GM19467 (cell line): ENCODE measurements around the gene MME.

Experiments
- ATAC-seq: cut with Tn5 transposase; IDR thresholded peaks from one replicate; pipeline ENCODE4 v1.9.1; 2021; ENCODE audit warnings: mild to moderate bottlenecking, moderate library complexity; ENCODE audit not compliant: unreplicated experiment

Gene MME

DNA sequence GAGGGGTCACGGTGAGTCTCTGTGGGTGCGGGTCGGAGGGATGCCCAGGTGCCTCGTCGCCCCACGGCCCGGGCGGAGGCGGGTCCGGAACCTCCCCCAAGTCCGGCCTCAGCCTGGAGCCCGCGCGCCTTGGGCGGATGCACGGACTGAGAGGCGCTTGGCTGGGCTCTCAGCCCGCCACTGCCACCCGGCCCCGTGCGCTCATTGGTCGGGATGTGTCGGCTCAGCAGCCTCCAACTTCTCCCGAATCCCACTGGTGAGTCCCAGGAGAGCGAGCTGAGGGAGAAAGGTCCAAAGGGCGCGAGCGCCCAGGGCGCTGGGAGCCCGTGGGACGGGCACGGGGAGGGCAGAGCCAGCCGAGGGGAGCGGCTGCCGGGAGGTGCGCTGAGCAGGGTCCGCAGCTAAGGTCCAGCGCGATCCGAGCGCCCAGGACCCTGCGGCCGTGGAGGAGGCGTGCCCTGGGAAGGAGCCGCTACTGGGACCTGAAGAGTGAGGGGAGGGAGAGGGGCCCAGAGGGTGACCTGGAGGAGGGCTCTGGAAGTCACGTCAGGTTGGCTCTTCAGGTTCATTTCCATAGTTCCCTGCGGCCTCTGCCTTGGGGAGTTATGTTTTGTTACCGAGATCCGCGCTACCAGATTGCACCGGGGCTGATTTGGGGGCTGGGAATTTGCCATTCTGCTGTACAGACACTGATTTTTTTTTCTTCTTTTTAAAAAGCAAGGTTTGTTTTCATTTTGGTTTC, at the start of gene MME:
TSS of gene MME (plus strand) at position 574 of the 742 bp plus-strand sequence. CDS start 3,849 bp downstream, outside the sequence.
- ATAC-seq: no peak

DNA sequence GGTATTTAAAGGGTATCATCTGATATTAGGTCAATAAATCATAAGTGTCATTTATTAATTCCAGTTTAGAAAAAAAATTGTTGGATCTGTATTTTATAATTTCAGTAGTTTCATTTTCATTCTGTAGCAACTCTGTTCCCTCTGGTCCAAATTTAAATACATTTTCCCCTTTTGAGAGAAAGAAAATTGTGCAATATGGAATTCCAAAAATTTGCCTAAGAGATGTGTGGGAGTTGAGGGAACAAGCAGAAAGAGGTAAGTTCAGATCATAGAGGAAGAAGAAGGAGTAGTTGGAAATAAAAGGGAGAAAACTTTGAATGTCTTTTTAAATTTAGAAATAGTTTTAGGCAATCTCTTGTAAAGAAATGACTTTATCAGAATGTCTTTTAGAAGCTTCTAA, 48.9 kb upstream of the MME start:
- no peak for ATAC-seq

DNA sequence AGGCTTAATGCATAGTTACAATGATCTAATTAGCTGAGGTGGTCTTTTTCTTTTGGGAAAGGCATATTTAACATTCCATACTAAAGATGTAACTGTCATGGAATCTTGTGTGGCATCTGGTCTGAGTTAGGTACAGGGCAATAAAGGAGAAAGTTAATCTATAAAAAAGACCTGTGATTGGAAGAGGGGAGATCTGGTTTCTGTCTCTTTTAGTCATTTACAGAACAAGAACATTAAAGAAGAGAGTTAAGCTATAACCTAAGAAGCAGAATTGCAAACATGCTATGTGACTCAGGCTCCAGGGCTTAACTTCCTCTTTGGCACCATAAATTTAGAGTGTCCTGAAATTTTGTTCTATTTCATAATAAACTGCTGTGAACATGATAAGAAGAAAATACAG, 47.2 kb upstream of the MME start:
- no peak for ATAC-seq

DNA sequence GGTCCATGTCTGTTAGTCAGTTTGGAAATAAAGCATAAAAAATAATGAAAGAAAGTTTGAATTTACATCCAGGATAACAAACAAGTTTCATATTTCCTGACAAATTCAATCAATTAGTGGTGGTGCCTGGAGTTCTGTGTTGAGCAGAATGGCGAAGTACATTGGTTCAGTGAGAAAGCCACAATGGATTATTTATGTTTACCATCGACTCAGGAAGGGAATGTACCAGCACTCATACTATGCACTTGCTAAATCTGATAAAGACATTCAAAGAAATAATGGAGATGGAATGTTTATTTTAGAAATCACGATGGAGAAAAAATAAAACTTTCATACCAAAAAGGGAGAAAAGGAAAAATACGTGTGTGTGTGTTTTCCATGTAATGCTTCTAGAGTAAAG, 45.3 kb upstream of the MME start:
- ATAC-seq: no peak

DNA sequence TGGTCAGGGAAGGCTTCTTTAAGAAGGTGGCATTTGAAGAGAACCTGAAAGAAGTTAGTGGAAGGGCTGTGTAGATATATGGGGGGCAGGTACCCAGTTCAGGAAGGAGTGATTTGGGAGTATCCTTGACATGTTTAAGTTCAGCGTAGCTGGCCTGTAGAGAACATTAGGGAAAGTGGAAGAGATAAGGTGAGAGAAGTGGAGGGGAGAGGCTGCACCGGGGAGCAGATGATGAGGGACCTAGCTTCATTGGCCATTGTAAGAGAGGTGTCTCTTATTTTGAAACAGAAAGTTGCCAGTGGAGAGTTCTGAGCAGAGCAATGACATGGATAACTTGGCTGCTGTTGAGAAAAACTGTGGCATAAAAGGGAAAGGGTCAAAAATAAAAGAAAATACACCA, 44.6 kb upstream of the MME start:
- ATAC-seq: no peak

DNA sequence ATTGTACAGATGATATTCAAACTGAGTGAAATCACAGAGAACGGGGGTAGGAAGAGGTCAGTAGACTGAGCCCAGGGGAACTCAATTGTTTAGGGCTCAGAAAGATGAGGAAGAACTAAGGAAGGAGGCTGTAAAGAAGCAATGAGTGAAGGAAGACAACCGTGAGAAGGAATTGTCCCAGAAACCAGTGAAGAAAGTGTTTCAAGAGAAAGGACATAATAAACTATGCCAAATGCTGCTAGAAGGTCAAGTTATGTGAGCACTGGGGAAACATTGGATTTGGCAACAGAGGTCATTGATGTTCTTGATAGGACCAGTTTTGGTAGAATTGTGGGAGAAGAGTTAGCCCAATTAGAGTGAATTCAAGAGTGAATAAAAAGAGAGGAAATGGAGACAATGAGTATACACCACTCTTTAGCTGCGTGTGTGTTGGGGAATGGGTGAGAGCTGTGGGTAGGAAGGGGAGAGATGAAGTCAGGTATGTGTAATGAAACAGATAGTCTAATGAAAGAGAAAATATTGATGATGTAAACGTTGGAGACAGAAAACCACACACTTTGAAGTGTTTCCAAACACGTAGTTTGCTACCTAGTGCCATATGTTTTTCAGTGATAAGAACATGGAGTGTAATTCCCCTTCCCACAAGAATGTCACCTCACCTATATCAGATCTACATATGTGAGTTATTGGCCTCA, 42.5 kb upstream of the MME start:
- ATAC-seq: no peak

DNA sequence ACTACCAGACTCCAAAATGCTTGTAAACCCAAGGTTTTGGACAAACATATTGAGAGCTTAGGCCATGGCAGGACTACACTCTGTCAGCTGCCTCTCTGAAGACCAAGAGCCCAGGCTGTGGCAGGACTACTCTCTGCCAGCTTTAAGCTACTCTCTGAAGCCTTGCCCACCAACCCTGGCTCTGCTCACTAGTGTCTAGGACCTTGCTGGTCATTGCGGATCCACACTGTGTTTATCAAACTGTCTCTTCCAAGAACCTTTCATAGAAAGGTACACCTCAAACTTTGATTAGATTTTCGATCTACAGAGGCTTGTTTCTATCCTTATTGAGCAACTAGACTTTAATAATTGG, 41.9 kb upstream of the MME start:
- ATAC-seq: no peak

DNA sequence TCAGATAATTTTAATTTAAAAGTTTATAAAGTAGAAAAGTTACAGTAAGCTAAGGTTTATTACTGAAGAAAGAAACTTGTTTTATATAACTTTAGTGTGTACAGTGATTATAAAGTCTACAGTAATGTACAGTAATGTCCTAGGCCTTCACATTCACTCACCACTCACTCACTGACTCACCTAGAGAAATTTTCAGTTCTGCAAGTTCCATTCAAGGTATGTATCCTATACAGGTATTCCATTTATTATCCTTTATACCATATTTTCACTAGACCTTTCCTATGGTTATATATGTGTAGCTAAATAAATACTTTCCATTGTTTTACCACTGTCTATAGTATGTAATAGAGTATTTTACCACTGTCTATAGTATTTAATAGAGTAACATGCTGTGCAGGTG, 33.2 kb upstream of the MME start:
- no peak for ATAC-seq

DNA sequence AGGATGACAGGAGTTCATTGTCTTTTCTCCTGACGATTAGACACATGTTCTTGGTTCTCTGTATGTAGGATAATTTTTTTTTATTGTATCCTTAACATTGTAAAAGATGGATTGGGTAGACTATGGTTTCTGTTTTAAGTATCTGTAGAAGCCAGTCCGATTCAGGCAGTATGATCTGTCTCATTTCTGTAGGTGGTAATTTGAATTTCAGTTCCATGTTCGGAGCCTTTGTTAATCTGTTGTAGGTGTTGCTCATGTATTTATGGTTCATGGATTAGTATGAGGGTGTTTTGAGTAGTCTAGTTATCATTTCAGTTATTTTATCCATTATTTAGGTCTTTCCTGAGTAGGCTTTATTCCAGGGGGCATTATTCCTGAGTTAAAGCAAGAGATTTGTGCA, 32.4 kb upstream of the MME start:
- no peak for ATAC-seq

DNA sequence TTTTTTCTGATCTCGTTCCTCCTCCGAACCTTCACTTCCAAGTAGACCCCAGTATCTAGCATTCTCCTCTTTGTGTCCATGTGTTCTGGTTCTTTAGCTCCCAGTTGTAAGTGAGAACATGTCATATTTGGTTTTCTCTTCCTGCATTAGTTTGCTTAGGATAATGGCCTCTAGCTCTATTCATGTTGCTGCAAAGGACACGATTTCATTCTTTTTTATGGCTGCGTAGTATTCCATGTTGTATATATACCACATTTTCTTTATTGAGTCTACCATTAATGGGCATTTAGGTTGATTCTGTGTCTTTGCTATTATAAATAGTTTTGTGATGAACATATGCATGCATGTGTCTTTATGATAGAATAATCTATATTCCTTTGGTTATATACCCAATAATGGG, 30.2 kb upstream of the MME start:
- no peak for ATAC-seq

DNA sequence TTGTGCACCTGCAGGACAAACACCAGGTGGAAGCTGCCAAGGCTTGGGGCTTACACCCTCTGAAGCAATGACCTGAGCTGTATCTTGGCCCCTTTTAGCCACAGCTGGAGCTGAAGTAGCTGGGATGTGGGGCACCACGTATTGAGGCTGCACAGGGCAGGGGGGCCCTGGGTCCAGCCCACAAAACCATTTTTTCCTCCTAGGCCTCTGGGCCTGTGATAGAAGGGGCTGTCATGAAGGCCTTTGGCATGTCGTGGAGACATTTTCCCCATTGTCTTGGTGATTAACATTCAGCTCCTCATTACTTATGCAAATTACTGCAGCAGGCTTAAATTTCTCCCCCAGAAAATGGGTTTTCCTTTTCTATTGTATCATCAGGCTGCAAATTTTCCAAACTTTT, 27.6 kb upstream of the MME start:
- ATAC-seq: no peak

DNA sequence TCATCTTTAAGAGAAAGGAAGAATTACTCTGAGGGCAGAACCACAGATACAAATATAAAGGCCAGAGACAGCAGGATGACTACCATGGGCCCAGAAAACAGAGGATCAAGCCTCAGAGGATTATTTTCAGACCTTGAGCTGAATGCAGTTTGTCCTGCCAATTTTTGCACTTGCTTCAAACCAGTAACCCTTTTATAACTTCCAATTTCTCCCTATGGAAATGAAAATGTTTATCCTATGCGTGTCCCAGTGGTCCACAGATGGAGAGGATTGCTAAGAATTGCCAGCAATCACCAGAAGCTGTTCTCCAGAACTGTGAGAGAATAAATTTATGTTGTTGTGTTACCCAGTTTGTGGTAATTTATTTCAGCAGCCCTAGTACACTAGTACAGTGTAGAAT, 26.4 kb upstream of the MME start:
- ATAC-seq: no peak

DNA sequence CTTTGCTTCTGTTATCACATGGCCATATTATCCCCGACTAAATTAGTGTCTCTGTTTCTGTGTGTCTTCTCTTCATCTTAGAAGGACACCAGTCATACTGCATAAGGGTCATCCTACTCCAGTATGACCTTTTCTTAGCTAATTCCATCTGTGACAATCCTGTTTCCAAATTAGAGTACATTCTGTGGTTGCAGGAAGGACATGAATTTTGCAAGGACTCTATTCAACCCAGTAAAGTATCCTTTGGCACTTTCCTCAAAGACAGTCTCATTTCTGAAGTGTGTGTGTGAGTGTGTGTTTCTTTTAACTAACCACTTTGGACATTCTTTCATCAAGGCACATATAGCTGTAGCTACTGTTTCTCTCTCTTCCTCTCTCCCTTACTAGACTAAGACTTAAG, 15.2 kb upstream of the MME start:
- no peak for ATAC-seq

DNA sequence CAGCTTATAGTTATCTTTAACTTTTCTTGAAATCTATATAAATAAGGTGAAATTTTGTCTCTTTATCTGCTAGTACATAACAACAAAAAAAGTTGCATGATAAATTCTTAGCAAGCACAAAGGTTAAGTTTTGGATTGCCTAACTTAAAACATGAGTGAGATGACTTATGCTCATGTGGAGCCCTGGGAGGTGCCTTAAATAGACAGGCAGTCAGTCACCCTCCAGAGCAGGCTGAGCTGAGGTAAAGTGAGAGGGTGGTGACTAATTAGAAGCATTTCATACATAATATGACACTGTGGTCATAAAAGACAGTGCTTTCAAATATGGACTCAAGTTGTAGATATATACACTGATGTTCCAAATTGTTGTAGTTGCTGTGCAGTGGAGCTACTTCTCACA, 14.6 kb upstream of the MME start:
- no peak for ATAC-seq

DNA sequence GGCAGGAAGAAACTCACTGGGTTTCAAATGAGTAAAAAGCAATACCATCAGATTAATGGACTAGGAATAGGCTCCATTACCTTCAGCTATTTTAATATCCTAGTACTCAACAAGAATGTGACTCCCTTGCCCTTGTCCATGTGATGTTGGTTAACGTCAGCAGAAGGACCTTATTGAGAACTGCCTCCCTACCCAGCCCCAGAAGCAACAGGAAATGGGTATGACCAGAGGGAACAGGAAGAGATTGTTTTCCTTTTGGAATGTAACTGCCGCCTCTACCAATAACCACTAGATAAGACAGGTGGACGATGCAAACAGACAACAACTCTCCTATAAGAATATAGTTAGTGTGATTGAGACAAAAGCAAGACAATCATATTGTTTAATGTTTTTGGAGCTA, 10.4 kb upstream of the MME start:
- ATAC-seq: no peak

DNA sequence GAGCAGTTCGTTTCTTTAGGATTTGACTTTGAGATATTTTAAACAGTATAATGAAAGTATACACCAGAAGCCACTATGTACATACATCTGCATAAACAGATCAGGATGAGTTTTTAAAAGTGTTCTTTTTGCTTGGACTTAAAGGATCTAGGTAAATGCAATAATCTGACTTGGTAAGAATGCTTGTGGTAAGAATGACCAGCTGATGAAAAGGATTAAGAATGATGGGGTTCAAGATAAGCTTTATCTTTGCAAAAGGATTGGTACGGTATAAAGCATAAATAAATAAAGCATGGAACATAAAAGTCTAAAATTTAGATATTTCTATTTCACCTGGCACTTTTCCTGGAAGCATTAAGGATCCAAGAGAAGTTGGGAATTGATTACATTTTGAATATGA, 9.8 kb upstream of the MME start:
- no peak for ATAC-seq

DNA sequence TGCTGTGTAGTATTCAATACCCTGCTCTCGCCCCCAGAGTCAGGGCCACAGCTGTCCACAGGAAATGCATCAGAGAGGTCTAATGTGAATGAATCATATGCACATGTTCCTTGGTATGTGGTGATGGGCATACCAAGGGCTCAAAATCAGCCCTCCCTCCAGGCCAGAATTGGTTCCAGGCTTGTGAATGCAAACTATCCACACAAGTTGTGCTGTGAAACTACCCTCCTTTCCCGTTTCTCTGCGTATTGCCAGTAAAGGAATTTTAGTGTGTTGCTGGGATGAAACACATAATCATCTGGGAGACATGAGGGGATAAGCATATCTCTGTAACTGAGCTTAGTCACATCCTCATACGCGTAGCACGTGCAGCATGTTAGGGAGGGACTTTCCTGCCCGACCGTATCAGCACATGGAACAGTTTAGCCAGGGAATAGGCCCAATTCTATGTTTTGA, 9.2 kb upstream of the MME start:
- no peak for ATAC-seq

DNA sequence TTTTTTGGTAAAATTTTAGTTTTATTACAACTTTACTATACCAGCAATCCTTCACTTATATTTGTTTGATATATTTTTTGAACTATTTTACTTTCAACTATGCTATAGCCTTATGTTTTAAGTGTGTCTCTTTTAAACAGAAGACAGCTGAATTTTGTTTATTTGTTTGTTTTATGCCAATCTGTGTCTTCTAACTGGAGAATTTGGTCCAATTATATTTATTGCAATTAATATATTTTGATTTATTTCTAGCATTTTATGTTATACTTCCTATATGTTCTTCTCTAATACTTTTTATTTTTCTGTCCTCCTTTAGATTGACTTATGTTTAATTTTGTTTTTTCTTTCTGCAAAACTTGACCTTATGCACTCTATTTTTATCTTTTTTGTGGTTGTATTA, 4.9 kb upstream of the MME start:
- no peak for ATAC-seq

DNA sequence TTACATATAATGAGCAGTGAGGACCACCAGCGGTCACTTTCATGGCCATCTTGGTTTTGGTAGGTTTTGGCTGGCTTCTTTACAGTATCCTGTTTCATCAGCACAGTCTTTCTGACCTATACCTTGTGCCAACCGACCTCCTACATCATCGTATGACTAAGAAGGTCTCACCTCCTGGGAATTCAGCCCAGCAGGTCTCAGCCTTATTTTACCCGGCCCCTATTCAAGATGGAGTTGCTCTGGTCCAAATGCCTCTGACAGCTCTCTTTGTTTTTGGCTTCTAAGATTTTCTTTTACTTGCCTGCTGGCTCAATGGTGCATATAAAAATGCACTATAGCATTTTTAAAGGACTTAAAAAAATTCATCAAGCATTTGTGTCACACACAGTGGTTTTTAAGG, 3.2 kb upstream of the MME start:
- ATAC-seq: no peak

DNA sequence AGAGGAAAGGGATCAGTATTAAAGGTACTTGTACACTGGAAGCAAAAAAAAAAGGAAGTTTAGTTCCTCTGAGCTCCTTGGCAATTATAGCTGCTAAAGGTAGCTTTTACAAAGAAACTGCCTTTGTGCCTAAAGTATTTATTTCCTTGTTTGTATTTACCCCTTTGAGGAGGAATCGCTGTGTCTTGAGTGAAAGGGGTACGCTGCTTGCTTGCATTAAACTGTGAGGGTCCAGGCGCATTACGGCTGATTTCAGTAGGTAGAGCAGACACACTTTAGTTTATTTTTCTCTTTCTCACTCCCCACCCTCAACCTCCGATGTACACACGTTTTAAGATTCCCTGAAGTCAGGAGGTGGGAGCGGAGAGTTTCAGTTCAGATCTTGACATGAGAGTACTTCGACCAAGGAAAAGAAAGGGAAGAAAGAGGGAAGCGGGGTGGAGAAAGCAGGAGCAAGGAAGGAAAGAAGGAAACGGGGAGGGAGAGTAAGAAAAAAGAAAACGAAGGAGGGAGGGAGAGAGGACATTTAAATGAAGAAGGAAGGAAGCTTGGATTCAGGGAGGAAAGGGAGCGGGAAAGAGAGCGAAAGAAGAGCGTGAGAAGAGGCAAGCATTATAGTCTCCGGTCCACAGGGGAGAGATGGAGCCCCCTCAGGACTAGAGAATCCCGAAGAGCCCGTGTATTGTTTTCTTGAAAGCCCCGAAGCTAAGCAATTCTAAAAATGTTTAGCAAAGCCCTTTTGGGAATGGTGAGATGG, 1.2 kb upstream of the MME start:
- no peak for ATAC-seq

DNA sequence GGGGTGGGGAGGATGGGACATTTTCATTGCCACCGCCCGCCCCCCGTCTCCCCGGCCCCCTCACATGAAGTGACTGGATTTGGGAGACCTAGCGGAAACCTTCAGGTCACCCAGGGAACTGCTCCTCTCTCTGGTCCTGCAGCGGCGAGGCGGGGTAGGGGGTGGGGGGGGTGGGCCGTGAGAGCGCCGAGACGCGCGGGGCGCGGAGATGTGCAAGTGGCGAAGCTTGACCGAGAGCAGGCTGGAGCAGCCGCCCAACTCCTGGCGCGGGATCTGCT, 712 bp upstream of the MME start:
- no peak for ATAC-seq

DNA sequence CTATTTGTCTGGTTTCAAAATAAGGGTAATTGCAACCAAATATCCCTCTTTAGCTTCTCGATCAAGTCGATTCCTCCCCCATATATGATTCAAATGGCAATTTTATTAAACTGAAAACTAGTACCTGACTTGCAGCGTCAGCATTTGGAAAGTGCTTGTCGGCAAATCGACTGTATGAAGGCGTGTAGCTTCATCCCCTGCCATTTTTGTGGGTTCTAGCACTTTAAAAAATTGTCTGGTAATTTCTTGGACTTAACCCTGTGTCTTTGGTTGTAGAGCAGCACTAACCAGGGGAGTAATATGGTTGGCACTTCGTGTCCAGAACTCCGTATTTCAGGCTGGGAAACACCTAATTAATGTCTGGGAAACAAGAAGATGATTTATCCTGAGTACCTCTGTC, 573 bp downstream of the MME start:
- ATAC-seq: no peak
